ENCODE measurements around the gene VARS2. TPM values are rescaled to one million over a fixed set of nuclear protein-coding genes. Genes with fewer than 3 reads are reported as not detected.

The VARS2 gene
- 32.5 and 34.3 TPM in 2 replicates for total RNA-seq
- 17.8 TPM in 2 replicates for polyA plus RNA-seq
- 10.1 and 10.8 TPM in 2 replicates for polyA plus RNA-seq (2011; cell fraction: cytosol; rRNA removed)
- polyA plus RNA-seq (2011; cell fraction: nucleus; rRNA removed) = 150 and 154 TPM in 2 replicates
- polyA plus RNA-seq (2012) = 17.6 and 19.1 TPM in 2 replicates
- 23.0 and 30.0 TPM in 2 replicates for polyA minus RNA-seq
- 9.2 TPM for polyA minus RNA-seq (2011; cell fraction: cytosol; rRNA and poly(A)+ RNA removed)
- 15.0 and 20.7 TPM in 2 replicates for polyA minus RNA-seq (2011; cell fraction: nucleus; rRNA and poly(A)+ RNA removed)
- percentile 57 among the genes with signal in this experiment for Bru-seq, nascent RNA
- percentile 92 among the genes with signal in this experiment for BruChase-seq, experiment 1, labeled RNA remaining after a 6-hour chase
- percentile 81 among the genes with signal in this experiment for BruChase-seq, experiment 2, labeled RNA remaining after a 2-hour chase
- long read RNA-seq, full-length matches to known transcripts = 7 of 28 reads
- long read RNA-seq, partial matches to known transcripts = 8 of 28 reads
- long read RNA-seq, other reads (novel, unspliced or antisense) = 13 of 28 reads

GRCh38 chr6:30914076-30914853 lies at the start of gene VARS2:
Gene VARS2, plus strand, starts transcription at chr6:30914238. Its CDS starts 599 bp downstream, at chr6:30914837.
- TSS peak; percentile 70 for BruUV-seq (replicated peaks)
- Histone ChIP-seq H3K79me2 (ENCODE audit: control insufficient read depth, insufficient read depth, low read length) (peaks cover 2% of the 10 kb centered on the region), H3K4me3 (replicated peaks in 1 of 3; ENCODE audit: insufficient read depth in 1 of 3, low read depth in 1 of 3, low read length in 3 of 3) (peak within 1 kb of the TSS; percentile 37 to 54 (median 44)), H3K27me3 (ENCODE audit: control insufficient read depth in 2 of 2, insufficient read depth in 2 of 2, low read length in 2 of 2) (no peaks in the 10 kb centered on the region), H4K20me1 (replicated peaks; ENCODE audit: control insufficient read depth, extremely low read depth, insufficient read depth, low read length) (no peaks in the 10 kb centered on the region), H3K27ac (ENCODE audit: insufficient read depth, low read depth, low read length) (peak within 1 kb of the TSS; percentile 67), H3K9ac (replicated peaks; ENCODE audit: extremely low read depth, insufficient read depth, low read length) (peak within 1 kb of the TSS; percentile 90), H3K36me3 (ENCODE audit: control insufficient read depth in 2 of 2, extremely low read depth in 1 of 2, insufficient read depth in 2 of 2, low read length in 2 of 2) (peaks cover 7 to 31% of the 10 kb centered on the region in 2 experiments), H3K9me1 (replicated peaks; ENCODE audit: control insufficient read depth, extremely low read depth, insufficient read depth, low read length) (no peaks in the 10 kb centered on the region), H3K4me1 (ENCODE audit: control insufficient read depth, extremely low read depth, insufficient read depth, low read length) (peaks cover 25% of the 10 kb centered on the region), H3K4me2 (ENCODE audit: insufficient read depth, low read length) (peak within 1 kb of the TSS; percentile 50), H3K9me3 (replicated peaks; ENCODE audit: control insufficient read depth, insufficient read depth, low read length) (no peaks in the 10 kb centered on the region), H2AFZ (ENCODE audit: low read depth, low read length) (peak within 1 kb of the TSS; percentile 93)
- peak; percentile 95 for DNase-seq (ENCODE audit: low read depth, low spot score)
- ChIA-PET POLR2A (interaction anchor here (0.6 kb wide), 1 partner anchor 102 kb away, joined by 3 read pairs; no protein-coding TSS in a partner anchor), CTCF (interaction anchor here (0.6 to 7.6 kb wide), 33 partner anchors 9 to 432 kb away, joined by 3 to 142 read pairs (median 4); partner anchors contain the start of genes DDR1, DHX16 and PSORS1C1)
- peak; percentile 87 for FAIRE-seq
- intact Hi-C loops (cut with micrococcal nuclease) = loop anchor here (1.0 kb wide), 1 partner anchor 86 kb away; no protein-coding TSS in a partner anchor
- TF ChIP-seq CTCF (IDR thresholded peaks at IDR 0.05; ENCODE audit: extremely low read depth in 1 of 2, insufficient read depth in 1 of 2, low read depth in 1 of 2, low read length in 2 of 2) (peak in 1 of 2 donors; percentile 41), POLR2AphosphoS5 (IDR thresholded peaks at IDR 0.05; ENCODE audit: insufficient read depth, low read depth, low read length) (peak; percentile 90), POLR2A (IDR thresholded peaks at IDR 0.05; ENCODE audit: low read depth, low read length) (peak; percentile 91), EZH2 (IDR thresholded peaks at IDR 0.05; ENCODE audit: borderline replicate concordance, low read depth, low read length, severe bottlenecking) (no peak)
- dilution Hi-C loops (cut with MboI; ENCODE audit: extremely low pct_ligation_motif_present, low sequenced_read_pairs) = no loop called here
